Suppressor macrophage (primary cell): Measurements from ENCODE around the gene HELB.
"Not testable (repeated sequence)": the region's sequence is repeated elsewhere in the genome, so short reads cannot be mapped to it uniquely, and the experiment has no call there.

Experiments
- DNase-seq, 4 experiments: peaks; one replicate each; pipeline ENCODE4 v3.0.0-alpha.2; 2020 to 2022

HELB gene

GRCh38 chr12:66303316-66303804, 1.1 kb downstream of the HELB start:
- DNase-seq: not testable (repeated sequence)

DNA sequence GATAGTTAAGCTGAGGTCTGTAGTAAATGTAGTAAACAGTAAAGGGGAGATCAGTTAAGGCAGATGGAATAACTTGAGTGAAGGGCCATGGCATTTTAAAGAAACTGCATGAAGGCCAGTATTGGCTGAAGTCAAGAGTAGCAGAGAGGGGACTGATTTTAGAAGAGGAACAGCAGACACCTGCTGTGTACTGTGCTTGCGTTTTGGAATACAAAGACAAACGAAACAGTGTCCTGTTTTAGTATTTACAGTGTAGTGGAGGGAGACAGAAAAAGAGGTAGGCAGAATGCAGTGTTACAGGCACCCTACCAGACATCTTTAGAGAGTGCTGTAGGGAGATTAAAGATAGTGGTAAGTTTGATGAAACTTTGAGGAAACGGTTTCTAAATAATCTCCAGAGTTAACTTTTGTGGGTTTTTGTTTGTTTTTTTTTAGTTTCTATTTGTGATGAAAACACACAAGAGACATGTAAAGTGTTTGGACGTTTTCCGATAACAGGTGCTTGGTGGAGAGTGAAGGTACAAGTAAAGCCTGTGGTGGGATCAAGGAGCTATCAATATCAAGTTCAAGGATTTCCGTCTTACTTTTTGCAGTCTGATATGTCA, 2.1 kb downstream of the HELB start:
- DNase-seq: no peak

- no peak for DNase-seq
Observed at GRCh38 chr12:66309606-66310005, 7.3 kb downstream of the HELB start.

DNA sequence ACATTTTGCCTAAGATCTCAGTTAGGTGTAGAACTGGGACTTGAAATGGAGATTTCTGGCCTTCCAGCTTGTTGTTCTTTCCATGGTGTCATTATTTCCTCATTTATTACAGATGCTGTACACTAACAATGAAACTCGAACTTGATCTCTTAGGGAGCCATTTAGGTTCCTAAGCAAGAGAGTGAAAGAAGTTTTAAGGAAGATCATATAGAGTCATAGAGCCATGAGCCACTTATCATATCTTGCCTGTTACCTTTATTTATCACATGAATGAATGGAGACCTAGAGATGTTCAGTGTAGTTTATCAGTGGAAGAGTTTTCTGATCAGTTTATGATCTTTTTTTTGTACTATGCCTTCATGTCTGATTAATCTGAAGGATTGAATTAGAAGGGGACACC, 9.9 kb downstream of the HELB start:
- no peak for DNase-seq

DNA sequence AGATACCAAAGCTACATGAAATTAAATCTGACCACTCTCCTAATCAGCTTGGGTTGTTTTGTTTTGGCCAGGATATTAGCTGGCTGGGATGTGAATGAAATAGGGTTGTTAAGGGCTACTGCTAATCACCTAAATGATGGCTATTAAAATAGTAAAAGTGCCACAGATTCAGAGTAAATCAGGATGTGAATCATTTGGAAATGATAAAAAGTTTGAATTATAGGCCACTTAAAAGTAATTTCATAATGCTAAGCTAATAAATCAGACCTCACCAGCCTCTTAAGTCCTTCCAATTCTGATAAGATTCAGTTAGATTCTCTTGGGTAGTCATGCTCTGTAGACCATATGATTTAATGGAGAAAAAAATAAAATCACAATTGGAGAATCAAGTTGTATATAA, 12.0 kb downstream of the HELB start:
- no peak for DNase-seq

DNA sequence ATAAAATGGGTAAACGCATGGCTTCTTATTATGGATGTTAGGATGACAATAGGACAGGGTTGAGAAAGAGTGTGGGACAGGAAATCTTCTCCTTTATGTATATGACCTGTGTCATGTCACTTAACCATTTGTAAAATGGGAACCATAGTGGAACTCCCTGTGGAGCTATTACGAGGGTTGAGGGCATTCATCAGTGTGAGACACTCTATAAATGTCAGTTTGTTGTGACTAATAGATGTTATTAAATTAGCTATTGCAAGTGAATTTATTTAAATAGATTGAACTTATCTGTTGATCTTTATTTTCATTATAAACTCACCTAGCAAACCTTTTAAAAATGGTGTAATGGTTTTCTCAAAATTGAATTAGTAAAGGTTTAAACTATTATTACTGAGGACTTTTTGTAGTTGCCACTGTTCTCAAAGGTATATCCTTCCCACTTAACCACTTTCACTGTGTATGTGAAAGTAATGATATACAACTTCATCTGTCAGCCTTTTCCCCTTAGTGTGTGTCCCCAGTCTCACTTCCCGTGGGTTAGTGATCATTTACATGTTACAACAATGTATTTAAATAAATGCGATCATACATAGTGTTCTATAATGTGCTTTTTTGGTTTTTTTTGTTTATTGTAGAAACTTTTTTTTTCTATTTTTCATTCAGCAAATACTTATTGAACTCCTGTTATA, 17.1 kb downstream of the HELB start:
- DNase-seq: no peak

GRCh38 chr12:66320996-66321395, 18.7 kb downstream of the HELB start:
- peak; percentile 12 to 50 (median 38) for DNase-seq

- peak; percentile 39 to 90 (median 74) for DNase-seq
Observed at GRCh38 chr12:66321435-66321834, 19.1 kb downstream of the HELB start.

- no peak for DNase-seq
Observed at GRCh38 chr12:66323017-66323416, 20.7 kb downstream of the HELB start.

- no peak for DNase-seq
Observed at GRCh38 chr12:66329941-66330340, 27.6 kb downstream of the HELB start.

GRCh38 chr12:66331016-66331415, 28.7 kb downstream of the HELB start:
- no peak for DNase-seq

DNA sequence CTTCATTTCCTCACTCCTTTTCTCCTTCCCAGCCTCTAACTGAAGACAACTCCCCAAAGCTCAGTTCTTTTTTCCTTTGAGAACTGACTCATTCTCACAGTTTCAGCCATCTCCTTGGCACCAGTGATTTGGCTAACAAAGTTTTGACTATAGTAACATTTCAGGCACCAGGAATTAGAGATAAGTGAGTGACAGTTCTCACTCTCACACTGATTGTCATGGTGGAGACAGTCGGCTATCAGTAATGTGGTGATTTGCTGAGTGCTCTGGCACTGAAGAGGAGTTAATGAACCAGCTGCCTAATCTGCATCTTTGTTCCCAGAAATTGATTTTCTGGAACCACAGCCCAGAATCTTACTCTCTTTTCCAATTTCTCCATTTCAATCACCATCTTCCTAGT, 29.5 kb downstream of the HELB start:
- DNase-seq: no peak

DNA sequence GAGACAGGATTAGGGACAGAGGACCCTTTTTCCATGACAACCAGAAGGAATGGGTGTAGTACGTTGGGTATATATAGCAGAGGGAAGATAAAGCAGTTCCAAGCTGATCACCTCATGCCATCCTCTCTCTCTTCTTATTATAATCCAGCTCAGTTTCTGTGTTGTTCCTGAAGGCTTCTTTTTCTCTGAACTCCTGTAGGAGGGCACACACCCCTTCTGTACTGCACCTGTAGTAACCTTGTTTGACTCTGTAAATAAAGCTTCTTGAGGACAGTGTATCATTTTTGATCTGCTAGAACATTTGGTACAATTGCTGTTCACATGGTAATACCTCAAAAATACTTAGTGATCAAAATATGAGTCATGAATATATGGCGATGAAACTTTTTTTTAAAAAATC, 33.5 kb downstream of the HELB start:
- no peak for DNase-seq

DNA sequence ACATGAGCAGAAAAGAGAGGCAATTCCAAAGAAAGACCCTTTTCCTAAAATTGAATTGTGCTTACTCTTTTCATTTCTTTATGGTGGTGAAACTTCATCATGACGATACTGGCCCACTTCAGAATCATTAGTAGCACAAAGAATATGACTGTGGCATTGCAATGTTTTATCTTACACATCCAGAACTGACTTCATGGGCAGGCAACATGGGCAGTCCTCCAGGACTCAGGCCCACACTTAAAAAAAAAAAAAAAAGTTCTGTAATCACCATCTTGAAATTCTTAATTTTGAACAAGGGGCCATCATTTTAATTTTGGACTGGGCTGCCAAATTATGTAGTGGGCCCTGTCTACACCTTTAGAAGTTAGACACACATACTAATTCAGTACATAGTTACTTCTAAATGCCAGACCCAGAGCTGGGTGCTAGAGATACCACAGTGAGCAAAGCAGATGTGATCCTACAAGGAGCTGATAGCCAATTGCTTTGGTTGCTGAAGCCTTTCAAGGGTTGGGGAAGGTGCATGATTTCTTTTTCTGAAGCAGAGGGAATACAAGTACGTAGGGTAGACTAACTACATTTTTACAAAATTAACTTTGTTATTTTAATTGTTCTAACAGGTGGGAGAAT, 35.2 kb downstream of the HELB start:
- no peak for DNase-seq

DNA sequence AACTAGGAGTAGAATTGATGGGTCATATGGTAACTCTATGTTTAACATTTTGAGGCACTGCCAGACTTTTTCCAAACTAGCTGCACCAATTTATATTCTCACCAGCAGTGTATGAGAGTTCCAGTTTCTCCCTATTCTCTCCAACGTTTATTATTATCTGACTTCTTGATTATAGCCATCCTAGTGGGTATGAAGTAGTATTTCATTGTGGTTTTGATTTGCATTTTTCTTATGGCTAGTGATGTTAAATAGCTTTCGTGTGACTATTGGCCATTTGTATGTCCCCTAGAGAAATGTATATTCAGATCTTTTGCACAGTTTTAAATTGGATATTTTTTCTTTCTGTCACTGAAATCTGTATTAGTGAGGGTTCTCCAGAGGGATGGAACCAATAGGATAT, 37.8 kb downstream of the HELB start:
- DNase-seq: no peak

- no peak for DNase-seq
Observed at GRCh38 chr12:66341126-66341525, 38.8 kb downstream of the HELB start.

DNA sequence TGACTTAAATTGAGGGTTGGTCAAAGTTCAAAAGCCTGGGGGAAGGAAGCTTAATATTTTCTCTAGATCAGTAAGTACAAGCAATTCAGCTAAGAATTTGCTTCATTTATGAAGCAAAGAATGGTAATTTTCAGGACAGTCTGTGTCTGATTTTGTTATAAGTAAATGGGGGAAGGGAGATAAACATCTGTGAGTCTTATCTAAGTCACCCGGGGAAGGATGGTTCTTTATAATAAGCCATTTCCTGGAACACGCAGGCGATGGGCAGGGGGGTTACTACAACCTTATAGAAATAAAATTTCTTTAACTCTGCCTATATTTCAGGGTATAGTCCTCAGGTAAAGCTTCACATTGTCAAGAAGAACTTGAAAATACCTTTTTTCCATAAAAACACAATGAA, 42.9 kb downstream of the HELB start:
- no peak for DNase-seq

GRCh38 chr12:66345956-66346355, 43.7 kb downstream of the HELB start:
- DNase-seq: no peak

- no peak for DNase-seq
Observed at GRCh38 chr12:66351301-66351700, 49.0 kb downstream of the HELB start.

GRCh38 chr12:66352197-66352596, 49.9 kb downstream of the HELB start:
- DNase-seq: peak; percentile 64 to 78 (median 69)

DNA sequence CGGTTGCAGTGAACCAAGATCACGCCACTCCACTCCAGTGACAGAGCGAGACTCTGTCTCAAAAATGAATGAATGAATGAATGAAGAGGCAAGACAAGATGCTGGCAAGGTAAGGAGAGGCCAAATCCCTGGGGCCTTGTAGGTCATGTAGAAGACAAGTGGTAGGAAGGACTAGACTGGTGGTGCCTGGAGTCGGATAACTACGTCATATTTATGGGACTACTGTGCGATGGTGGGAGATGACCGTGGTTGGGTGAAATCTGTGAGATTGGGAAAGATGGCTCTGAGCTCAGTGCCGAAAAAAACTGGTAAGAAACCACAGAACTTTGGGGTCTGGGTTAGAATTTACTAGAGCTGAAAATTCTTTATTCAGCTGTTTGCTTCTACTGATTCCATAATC, 50.6 kb downstream of the HELB start:
- no peak for DNase-seq

- no peak for DNase-seq
Observed at GRCh38 chr12:66354291-66354690, 52.0 kb downstream of the HELB start.

DNA sequence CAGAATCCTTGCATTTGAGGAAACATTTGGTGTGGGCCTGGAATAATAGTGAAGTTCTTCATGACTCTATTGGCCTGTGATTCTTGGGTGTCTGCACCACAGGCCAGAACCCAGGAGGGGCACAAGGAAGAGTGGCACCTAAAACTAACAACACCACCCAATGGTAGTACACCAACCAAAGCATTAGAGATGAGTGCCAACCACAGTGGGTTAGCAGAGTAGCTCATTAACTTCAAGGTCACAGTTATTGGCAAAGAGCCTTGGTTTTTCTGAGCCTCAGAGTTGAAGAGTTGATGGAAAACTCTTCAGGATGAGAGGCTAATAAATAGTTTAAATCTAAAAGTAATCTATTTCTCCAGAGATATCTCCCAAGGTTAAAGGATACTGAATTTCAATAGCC, 57.0 kb downstream of the HELB start:
- no peak for DNase-seq

DNA sequence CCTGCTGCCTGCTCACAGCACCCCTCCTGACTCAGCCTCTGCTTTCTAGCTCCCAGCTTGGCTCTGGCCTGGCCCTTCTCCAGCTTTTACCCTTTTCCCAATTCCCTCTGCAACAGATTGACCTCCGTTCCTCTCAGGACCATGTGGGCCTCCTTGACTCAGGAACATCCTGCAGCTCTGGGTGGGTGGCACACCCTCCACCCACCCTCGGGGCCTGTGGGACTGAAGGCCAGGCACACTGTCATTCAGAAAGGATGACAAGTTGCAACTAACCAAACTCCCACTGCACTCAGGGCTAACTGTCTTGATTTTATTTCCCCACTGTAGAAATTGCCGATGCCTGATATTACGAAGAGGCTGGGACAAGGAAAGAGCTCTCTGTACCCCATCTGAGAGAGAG, 59.4 kb downstream of the HELB start:
- DNase-seq: peak in 3 of 4 experiments; percentile 18 to 43 (median 31)
